HG03095 (cell line): ENCODE measurements around the gene BEAN1.

Experiments used
- ATAC-seq: cut with Tn5 transposase; IDR thresholded peaks from one replicate; pipeline ENCODE4 v1.9.1; 2021; ENCODE audit warnings: moderate library complexity; ENCODE audit not compliant: unreplicated experiment

Gene BEAN1

GRCh38 chr16:66418165-66418962 lies 8.7 kb upstream of the BEAN1 start:
- ATAC-seq = no peak

DNA sequence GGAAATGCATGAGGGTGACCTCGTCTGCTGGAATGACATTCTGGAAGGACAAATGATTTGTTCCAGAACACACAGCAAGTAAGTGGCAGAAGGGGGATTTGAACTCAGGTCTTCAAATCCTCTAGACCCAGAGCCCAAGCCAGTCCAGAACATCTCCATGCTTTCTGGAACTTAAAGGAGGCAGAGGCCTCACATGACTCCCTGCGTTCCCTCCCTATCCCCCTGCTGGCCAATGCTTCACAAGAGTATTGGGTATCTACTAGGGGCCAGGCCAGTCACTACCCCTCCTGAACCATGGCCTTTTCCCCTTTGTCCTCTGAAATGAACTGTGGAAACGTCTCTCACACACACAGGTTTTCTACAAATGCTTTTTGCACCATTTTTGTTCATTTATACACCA lies 7.6 kb upstream of the BEAN1 start:
- ATAC-seq = no peak

- no peak for ATAC-seq
Observed at GRCh38 chr16:66420396-66420795, 6.7 kb upstream of the BEAN1 start.

- ATAC-seq = no peak
Observed at GRCh38 chr16:66421891-66422290, 5.2 kb upstream of the BEAN1 start.

GRCh38 chr16:66422366-66422765 lies 4.7 kb upstream of the BEAN1 start:
- no peak for ATAC-seq

DNA sequence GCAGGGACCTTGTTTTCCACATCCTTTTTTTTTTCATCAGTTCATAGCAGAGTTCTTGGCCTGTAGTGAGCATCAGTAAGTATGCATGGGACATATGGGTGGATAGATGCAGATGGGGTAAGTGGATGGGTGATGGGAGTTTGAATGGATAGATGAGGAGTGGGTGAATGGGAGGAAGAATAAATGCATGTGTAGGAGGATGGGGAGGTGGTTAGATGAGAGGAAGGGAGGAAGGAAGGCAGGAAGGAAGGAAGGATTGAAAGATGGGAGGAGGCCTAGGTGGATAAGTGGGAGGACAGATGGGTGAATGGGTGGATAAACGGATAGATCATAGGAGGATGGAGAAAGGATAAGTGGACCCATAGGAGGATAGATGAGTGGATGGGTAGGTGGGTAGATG lies 3.9 kb upstream of the BEAN1 start:
- ATAC-seq = no peak

DNA sequence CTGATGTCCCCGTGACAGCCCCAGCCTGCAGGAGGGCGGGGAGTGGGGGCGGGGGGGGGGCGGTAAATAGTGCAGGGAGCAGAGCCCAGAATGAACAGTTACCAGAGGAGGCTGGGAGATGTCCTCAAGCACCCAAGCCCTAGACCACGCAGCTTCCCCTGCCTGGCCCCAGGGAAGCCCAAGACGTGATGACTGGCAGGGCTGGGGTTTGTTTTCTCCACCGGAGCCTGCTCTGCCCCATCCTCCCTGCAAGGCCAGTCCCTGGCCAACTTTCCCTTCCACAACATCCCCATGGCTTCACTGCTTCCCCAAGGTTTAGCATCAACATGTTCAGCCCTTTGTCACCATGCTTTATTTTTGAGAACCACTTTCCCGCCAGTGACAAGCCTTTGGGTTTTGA lies 1.4 kb upstream of the BEAN1 start:
- no peak for ATAC-seq

DNA sequence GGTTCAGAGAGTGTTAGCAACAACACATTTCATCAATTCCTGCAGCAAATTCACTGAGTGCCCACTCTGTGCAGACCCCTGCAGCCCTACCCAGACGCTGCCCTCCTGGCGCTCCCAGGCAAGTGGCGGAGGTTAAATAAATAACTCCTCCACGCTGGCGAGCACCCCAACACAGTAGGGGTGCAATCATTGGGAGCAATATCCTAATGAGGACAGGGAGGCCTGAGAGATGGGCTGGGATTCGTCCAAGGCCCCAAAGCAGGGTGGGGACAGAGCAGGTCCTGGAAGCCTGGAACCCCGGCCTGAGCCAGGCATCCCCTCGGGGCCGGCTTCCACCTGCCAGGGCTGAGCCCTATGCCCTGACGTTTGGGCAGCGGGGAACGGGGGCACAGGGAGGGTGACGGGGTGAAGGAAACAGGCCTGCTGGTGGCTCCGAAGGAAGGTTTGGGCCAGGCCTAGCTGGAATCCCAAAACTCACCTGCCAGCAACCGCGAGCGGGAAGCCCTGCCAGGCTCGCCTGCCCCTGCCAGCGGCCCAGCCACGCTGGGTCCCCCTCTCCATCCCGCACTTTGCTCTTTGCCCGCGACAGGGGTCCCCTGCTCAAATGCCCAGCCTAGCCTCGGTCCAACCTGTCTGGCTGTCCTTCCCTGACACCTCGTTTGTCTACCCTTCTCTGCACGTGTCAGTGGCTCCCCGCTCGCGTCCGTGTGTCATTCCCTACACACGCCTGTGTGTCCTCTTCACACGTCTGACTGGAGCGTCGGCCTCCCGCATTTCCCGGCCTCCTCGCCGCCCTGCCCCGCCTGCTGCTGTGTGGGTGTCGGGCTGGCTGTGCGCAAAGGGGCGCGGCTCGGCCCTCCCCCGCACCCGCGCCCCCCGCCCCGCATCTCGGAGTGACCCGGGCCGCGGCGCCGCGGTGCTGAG lies 721 bp upstream of the BEAN1 start:
- ATAC-seq = no peak

- no peak for ATAC-seq
Observed at GRCh38 chr16:66427871-66428681, 981 bp downstream of the BEAN1 start.

DNA sequence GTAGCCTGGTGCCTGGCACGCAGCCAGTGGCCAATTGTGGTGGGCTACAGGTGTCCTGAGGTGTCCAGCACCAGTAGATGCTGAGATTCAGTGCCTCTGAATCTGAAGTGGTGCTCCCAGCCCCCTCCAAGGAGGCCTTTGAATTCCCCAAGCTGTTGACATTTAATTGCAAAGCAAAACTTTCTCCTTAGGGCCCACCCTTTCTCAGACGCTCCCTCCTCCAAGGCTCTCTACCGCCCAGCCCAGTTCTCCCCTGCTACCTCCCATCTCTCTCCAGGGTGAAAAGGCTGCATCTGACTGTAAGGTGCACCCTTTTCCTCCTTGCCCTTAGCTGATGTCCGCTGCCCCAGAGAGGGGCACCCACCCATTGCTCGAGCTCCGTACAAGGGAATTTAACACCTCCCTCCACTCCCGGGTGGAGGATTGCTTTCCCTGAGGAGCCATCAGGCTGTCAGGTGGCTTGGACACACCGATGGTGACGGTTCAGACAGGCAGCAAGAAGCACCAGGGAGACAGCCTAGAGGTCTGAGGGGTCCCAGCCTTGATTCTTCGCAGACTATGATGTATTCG lies 1.7 kb downstream of the BEAN1 start:
- no peak for ATAC-seq

GRCh38 chr16:66429290-66429962 lies 2.3 kb downstream of the BEAN1 start:
- ATAC-seq = no peak

- no peak for ATAC-seq
Observed at GRCh38 chr16:66430214-66430613, 3.1 kb downstream of the BEAN1 start.

DNA sequence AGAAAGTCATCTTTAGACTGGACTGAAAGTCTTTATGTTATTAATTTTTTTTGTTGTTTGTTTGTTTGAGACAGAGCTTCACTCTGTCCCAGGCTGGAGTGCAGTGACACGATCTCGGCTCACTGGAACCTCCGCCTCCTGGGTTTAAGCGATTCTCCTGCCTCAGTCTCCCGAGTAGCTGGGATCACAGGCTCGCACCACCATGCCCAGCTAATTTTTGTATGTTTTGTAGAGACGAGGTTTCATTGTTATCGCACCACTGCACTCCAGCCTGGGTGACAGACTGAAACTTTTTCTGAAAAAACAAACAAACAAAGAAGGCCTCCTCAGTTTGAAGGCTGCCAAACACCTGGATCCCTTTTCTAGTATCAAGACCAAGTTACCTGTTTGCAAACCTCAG lies 4.7 kb downstream of the BEAN1 start:
- no peak for ATAC-seq

DNA sequence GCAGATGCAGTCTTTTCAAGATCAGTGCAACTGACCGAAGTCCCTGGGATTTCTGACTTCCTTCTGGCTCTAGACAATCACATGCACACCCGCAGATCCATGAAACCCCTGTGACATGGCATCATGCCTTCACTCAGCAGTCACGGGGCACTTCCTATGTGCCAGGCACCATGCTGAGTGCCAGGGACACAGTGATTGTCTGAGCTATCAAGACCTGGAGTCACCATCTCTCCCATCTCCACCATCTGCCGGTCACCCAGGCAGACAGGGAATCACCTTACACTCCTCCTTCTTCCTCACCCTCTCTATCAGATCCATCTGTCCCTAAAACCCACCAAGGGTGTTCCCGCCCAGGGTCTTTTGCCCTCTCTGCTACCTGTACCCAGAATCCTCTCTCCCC lies 5.3 kb downstream of the BEAN1 start:
- ATAC-seq = no peak

DNA sequence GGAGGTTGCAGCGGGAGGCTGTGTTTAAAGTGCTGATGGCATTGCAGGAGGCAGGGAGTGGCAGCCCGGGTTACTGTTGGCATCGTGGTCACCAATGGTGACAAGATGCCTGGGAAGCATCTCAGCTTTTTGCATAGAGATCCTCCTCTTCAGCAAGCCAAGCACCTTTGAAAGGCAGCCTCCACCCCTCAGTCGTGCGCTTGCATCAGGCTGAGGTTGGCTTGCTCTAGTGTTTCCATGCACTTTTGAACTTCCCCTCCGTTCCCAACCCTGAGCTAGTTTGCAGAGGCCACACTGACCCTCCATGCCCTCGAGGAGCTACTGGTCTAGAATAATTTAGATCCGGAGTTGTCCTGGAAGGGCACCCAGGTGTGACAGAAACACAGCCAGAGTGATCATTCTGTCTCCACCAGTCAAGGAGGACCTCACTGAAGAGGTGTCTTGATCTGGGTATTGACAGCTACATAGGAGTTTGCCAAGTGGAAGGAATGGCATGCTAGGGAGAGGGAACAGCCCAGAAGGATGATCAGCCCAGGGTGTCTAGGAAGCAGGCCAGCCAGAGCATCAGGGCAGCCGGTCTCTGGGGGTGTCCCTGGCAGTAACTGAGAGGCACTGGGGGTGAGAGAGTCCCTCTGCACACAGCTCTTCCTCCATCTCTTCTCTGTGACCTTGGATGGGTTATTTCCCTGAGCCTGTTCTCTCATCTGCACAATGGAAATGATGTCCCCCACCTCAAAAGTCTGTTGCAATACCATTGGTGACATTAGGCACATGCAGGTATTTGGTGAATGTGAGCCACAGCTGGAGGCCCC lies 7.7 kb downstream of the BEAN1 start:
- no peak for ATAC-seq

DNA sequence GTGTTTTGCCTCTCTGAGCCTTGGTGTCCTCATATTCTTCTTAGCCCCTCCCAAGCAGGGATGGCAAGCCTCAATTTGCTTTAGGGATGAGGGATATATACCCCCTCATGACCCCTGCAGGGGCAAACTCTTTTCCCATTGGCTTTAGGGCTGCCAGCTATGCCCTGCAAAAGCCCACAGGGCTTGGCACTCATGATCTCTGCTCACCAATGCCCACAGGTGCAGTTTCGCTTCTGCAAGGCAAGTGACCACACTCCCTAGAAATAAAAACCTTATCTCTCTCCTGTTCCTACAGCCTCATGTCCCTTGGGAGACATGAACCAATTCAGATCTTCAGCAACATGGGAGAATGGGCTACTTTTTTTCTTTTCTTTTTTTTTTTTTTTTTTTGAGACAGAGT lies 8.8 kb downstream of the BEAN1 start:
- no peak for ATAC-seq

GRCh38 chr16:66437391-66437945 lies 10.4 kb downstream of the BEAN1 start:
- ATAC-seq = no peak

DNA sequence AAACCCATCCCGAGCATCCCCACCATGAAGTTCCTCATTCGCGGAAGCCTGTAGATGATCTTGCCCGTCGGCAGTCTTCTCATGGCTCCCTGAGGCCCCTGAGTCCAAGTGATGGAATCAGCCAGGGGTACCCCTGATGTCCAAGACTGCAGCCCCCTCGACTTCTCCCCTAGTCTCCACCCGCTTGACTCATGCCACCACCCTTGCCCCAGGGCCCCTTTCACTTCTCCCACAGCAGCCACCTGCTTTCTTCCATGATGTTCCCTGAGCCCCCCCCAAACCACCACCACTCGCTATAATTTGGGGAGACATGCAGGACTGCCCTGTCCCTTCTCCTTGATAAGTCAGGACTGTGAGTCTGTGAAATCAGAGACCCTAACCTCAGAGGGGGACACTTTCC lies 11.4 kb downstream of the BEAN1 start:
- no peak for ATAC-seq

GRCh38 chr16:66439051-66439730 lies 12.1 kb downstream of the BEAN1 start:
- no peak for ATAC-seq
